ENCODE measurements around the gene EEA1.

The EEA1 gene

DNA sequence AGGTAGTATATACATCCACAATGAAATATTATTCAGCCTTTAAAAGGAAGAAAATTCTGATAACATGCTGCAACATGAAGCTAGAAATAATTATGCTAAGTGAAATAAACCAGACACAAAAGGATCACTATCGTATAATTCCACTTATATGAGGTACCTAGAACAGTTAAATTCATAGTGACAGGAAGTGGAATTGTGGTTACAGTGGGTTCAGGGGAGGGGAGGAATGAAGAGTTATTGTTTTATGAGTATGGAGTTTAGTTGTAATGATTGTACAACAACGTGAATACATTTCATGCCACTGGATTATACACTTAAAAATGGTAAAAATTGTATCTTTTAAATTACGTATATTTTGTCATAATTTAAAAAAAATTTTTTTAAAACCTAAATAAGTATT lies 21.0 kb downstream of the EEA1 start:
- no peak for DNase-seq (ENCODE audit: low read depth, low spot score)
- CTCF ChIA-PET, result interaction anchor here (1.0 kb wide), 1 partner anchor 19 kb away, joined by 3 read pairs; no protein-coding TSS in a partner anchor
- TF ChIP-seq, protein P1, sequence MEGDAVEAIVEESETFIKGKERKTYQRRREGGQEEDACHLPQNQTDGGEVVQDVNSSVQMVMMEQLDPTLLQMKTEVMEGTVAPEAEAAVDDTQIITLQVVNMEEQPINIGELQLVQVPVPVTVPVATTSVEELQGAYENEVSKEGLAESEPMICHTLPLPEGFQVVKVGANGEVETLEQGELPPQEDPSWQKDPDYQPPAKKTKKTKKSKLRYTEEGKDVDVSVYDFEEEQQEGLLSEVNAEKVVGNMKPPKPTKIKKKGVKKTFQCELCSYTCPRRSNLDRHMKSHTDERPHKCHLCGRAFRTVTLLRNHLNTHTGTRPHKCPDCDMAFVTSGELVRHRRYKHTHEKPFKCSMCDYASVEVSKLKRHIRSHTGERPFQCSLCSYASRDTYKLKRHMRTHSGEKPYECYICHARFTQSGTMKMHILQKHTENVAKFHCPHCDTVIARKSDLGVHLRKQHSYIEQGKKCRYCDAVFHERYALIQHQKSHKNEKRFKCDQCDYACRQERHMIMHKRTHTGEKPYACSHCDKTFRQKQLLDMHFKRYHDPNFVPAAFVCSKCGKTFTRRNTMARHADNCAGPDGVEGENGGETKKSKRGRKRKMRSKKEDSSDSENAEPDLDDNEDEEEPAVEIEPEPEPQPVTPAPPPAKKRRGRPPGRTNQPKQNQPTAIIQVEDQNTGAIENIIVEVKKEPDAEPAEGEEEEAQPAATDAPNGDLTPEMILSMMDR (IDR thresholded peaks at IDR 0.05; ENCODE audit: insufficient read depth, low read length, missing control alignments), result no peak
- POLR2A ChIA-PET, result no interaction called here
- H3K4me3 ChIP-seq (ENCODE audit: low read depth, low read length), result no peak overlapping the region

DNA sequence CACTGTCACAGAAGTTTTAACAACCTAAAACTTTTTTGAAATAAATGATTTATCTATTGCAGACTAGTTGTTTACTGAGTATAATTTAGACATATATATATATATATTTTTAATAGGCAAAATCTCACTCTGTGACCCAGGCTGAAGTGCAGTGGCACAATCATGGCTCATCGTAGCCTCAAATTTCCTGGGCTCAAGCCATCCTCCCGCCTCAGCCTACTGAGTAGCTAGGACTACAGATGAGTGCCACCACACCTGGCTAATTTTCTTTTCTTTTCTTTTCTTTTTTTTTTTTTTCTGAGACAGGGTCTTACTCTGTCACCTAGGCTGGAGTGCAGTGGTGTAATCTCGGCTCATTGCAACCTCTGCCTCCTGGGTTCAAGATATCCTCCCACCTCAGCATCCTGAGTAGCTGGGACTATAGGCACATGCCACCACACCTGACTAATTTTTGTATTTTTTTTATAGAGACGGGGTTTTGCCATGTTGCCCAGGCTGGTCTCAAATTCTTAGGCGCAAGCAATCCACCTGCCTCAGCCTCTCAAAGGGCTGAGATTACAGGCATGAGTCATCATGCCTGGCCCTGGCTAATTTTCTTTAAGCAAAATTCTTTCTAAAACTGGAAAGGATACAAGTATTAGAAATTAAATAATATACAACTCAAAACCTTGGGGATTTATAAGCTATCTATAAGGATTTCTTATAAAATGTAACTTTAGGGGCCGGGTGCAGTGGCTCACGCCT lies 23.1 kb downstream of the EEA1 start:
- ChIA-PET CTCF (no interaction called here), POLR2A (no interaction called here)
- H3K4me3 ChIP-seq (ENCODE audit: low read depth, low read length), result no peak overlapping the region
- TF ChIP-seq, protein P1 (IDR thresholded peaks at IDR 0.05; ENCODE audit: insufficient read depth, low read length, missing control alignments), result no peak
- no peak for DNase-seq (ENCODE audit: low read depth, low spot score)

DNA sequence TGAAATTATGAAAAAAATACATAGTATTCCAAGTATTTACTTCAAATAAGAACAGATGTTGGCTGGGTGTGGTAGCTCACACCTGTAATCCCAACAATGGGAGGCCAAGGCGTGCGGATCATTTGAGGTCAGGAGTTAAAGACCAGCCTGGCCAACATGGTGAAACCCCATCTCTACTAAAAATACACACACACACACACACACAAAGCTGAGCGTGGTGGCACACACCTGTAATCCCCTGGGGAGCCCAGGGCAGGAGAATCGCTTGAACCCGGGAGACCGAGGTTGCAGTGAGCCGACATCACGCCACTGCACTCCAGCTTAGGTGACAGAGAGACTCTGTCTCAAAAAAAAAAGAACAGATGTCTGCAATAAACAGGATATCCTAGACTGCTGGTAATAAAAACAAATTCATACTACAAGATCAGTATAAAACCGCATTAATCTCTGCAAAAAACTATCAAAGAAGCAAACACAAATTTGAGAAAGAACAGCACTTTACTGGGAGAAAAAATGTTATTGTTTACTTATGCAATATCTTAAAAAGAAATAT lies 23.8 kb downstream of the EEA1 start:
- CTCF ChIA-PET, result interaction anchor here (0.5 kb wide), 1 partner anchor 103 kb away, joined by 3 read pairs; no protein-coding TSS in a partner anchor
- POLR2A ChIA-PET, result no interaction called here
- TF ChIP-seq, protein P1 (IDR thresholded peaks at IDR 0.05; ENCODE audit: insufficient read depth, low read length, missing control alignments), result no peak
- H3K4me3 ChIP-seq (ENCODE audit: low read depth, low read length), result no peak overlapping the region
- DNase-seq (ENCODE audit: low read depth, low spot score), result no peak

DNA sequence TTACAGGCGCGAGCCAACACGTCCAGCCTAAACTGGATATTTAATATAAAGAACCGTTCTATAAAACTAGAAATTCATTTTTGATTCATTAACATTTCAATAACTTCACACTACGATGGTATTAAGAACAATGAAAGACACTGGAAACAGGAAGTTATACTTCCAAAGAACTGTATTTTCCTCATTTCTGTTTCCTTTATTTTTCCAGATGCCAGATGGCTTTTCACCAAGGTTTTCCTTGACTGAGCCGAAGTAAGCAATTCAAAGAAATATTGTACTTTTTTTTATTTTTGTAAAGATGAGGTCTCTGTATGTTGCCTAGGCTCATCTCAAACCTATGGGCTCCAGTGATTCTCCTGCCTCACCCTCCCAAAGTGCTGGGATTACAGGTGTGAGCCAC lies 28.2 kb downstream of the EEA1 start:
- POLR2A ChIA-PET, result no interaction called here
- TF ChIP-seq, protein P1 (IDR thresholded peaks at IDR 0.05; ENCODE audit: insufficient read depth, low read length, missing control alignments), result no peak
- CTCF ChIA-PET, result no interaction called here
- DNase-seq (ENCODE audit: low read depth, low spot score), result no peak
- H3K4me3 ChIP-seq (ENCODE audit: low read depth, low read length), result no peak overlapping the region

DNA sequence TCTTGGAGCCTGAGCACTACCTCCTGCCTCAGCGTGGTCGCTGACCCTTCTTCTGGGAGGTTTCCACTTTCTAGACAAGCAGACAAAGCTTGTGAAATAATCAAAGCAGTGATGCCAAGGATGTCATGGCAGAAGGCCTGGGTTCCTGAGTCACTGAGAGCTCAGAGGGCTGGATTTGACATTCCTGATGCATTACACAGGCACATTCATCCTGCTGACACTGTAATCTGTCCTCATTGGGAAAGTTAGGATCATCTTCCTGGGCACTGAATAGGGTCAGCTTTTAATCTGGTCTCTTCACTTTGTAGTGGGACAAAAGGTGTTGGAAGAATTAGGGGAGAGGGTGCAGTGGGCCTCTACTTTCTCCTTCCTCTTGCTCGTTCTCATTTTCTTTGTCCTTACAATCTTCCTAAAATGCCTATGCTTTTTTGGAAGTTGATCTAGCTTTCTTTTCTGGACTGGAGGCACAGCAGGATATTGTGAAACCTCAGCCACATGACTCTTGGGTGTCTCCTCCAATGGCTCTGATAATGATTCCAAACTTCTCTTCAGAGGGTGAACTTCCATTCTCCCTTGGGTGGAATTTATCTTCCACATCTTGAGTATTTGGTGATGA lies 29.6 kb downstream of the EEA1 start:
- POLR2A ChIA-PET, result interaction anchor here (1.0 to 1.2 kb wide), 2 partner anchors 11 to 29 kb away, joined by 5 read pairs; partner anchors contain the start of gene EEA1
- DNase-seq (ENCODE audit: low read depth, low spot score), result peak; percentile 97
- TF ChIP-seq, protein P1 (IDR thresholded peaks at IDR 0.05; ENCODE audit: insufficient read depth, low read length, missing control alignments), result no peak
- CTCF ChIA-PET, result interaction anchor here (0.6 to 1.0 kb wide), 3 partner anchors 27 to 289 kb away, joined by 3 to 4 read pairs (median 3); no protein-coding TSS in a partner anchor
- peak overlapping the region; percentile 40 for H3K4me3 ChIP-seq (ENCODE audit: low read depth, low read length)

DNA sequence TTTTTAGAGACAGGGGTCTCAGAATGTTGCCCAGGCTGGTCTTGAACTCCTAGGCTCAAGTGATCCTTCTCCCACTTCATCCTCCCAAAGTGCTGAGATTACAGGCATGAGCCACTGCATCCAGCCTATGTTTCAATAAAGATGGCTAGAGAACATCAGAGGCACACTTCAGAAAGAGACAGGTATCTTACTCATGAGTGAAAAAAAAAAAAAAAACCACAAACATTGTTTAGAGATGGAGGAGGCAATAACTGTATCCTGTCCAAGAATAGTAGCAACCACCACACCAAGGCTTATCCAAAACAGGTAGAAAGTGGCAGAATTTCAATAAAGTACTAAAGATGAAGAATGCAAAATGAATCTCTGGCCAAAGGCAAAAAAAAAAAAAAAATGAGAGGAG lies 30.3 kb downstream of the EEA1 start:
- H3K4me3 ChIP-seq (ENCODE audit: low read depth, low read length), result 0 out of 2 replicates have a peak overlapping the region, but pooled peaks have one; percentile 1
- POLR2A ChIA-PET, result interaction anchor here (1.0 to 1.2 kb wide), 2 partner anchors 12 to 30 kb away, joined by 5 read pairs; partner anchors contain the start of gene EEA1
- no peak for DNase-seq (ENCODE audit: low read depth, low spot score)
- TF ChIP-seq, protein P1 (IDR thresholded peaks at IDR 0.05; ENCODE audit: insufficient read depth, low read length, missing control alignments), result no peak
- CTCF ChIA-PET, result interaction anchor here (0.6 to 0.8 kb wide), 2 partner anchors 28 to 290 kb away, joined by 3 read pairs; no protein-coding TSS in a partner anchor

All from AG04449 (cell line).